HG02798 (cell line): Measurements from ENCODE around the gene RGS17.
"Not testable (repeated sequence)": the region's sequence is repeated elsewhere in the genome, so short reads cannot be mapped to it uniquely, and the experiment has no call there.

Source experiments
- ATAC-seq: cut with Tn5 transposase; IDR thresholded peaks from one replicate; pipeline ENCODE4 v1.9.1; 2021; ENCODE audit warnings: mild to moderate bottlenecking; ENCODE audit not compliant: unreplicated experiment, poor library complexity

RGS17 gene

DNA sequence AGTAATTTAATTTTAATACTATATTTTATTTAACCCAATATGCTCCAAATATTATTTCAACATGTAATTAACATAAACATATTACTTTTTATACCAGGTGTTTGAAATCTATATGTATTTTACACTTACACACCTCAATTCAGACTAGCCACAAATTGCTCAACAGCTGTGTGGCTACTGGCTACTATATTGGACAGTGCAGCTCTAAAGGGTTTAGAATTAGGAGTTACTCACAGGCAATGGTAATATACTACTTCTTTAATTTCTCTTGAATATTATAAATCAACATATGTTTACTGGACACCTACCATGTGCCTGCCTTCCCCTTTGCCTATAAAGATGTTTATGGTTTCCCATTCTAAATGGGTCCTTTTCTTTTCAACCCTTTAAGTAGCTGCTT, 130.8 kb downstream of the RGS17 start:
- ATAC-seq, result no peak

DNA sequence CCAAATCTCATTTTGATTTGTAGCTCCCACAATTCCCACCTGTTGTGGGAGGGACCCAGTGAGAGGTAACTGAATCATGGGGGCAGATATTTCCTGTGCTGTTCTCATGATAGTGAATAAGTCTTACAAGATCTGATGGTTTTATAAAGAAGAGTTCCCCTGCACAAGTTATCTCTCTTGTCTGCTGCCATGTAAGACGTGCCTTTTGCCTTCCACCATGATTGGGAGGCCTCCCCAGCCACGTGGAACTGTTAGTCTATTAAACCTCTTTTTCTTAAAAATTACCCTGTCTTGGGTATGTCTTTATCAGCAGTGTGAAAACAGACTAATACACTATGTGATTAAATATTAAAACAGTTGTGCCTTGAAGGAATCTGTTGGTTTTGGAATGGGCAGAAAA, 131.5 kb downstream of the RGS17 start:
- not testable (repeated sequence) for ATAC-seq

DNA sequence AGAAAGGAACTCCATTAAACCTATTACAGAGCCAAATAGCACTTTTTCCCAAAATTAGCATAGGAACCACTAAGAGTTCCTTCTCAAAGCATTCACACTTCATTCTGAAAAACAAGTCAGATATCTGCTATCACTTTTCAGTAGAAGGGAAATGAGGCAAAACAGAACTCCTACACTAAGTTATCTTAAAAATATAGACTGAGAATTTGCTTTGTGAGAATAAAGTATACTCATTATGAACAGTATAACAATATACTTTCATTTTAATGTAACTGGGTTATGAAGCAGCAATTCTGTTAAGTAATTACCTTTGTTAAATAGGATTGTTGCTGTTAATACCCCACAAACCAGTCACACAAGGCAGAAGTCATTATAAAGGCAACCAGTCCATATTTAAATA, 137.2 kb downstream of the RGS17 start:
- no peak for ATAC-seq

DNA sequence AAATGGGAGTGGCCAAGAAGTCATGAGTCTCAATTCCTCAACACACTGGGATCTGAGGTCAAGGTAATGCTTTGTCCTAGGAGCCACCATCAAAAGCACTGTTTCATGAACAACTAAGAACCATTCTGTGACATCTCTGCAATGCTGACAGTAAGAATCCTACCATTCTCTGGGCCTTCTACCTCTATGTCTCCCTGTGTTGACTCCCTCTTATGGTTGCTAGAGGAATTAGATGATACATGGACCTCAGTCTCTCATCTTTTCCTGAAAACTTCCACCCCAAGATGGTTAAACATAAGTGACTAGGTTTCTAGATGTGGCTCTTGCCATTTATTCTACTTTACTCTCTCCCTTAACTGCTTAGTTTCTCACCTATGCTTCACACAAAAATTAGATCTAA, 137.7 kb downstream of the RGS17 start:
- ATAC-seq, result no peak

DNA sequence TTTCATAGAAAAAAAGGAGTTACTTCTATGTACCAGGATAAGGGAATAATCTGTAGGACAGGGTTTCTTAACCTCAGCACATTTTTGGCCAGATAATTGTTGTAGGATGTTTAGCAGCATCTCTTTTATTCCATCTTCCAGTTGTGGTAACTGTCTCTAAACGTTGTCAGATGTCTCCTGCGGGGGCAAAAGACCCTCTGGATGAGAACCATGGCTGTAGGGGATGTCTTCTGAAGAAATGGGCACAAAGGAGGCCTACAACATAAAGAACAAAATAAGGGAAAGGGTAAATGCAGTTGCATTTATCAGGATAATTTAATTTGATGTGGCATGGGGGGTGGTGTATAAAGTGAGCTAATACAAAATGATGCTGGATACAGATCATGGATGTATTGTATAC, 144.1 kb downstream of the RGS17 start:
- ATAC-seq, result no peak

DNA sequence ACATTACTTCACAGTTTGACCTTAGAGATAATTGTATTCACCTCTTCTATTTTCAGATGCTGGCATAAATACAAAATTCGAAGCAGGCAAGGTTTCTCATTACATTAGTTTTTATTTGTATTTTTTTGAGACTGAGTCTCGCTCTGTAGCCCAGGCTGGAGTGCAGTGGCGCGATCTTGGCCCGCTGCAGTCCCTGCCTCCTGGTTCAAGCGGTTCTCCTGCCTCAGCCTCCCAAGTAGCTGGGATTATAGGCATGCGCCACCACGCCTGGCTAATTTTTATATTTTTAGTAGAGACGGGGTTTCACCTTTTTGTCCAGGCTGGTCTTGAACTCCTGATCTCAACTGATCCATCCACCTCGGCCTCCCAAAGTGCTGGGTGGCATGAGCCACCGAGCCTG, 145.8 kb downstream of the RGS17 start:
- ATAC-seq, result not testable (repeated sequence)

DNA sequence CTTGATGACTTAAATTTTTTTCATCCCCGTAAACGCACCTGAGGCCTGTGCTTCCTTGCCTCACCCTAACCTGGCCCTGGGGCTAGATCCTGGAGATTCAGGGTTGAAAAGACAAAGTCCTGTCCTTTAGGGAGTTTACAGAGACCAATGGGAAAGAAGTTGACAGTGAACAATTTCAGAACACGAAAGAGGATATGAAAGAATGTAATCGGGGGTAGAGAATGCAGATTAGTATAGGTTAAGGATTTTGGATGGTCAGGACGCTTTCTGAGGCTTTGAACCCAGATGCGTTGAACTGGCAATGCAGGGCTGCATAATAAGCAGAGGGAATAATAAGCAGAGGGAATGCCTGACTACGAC, 146.6 kb downstream of the RGS17 start:
- ATAC-seq, result peak; percentile 22

DNA sequence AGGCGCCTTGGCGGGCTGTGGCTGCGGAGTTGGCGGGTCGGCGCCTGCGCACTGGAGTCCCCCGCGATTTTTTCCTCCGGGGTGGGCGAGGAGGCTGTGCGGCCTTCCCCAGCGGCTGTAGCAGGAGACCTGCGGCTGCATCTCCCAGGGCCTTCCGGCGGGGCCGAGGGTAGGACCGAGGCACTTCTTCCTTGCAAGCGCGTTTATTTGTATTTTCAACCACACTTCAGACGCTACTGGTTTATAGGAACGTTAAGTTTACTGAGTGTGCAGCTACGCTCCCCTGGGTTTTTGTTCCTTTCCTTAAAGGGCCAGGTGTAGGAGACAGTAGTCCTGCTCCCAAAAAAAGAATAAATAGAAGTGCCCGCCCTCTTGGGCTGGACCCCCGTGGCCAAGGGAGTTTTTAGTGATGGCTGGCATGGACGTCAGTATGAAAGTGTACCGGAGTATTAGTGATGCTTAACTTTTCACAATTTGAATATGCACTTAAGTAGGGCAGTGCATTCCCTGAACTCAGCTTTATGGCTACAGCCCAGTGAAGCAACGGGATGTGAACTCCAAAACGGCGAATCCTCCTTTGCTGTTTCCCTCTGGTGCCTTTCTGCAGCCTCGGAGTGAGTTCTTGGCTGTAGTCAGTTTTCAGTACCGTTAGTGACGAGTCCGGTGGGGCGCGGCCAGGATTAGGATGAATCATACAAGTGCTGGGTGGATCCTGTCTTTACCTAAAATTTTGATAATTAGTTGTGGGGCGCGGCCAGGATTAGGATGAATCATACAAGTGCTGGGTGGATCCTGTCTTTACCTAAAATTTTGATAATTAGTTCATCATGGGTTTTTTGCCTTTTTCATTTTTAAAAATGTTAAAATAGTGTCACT, 147.2 kb downstream of the RGS17 start:
- peak; percentile 18 for ATAC-seq

DNA sequence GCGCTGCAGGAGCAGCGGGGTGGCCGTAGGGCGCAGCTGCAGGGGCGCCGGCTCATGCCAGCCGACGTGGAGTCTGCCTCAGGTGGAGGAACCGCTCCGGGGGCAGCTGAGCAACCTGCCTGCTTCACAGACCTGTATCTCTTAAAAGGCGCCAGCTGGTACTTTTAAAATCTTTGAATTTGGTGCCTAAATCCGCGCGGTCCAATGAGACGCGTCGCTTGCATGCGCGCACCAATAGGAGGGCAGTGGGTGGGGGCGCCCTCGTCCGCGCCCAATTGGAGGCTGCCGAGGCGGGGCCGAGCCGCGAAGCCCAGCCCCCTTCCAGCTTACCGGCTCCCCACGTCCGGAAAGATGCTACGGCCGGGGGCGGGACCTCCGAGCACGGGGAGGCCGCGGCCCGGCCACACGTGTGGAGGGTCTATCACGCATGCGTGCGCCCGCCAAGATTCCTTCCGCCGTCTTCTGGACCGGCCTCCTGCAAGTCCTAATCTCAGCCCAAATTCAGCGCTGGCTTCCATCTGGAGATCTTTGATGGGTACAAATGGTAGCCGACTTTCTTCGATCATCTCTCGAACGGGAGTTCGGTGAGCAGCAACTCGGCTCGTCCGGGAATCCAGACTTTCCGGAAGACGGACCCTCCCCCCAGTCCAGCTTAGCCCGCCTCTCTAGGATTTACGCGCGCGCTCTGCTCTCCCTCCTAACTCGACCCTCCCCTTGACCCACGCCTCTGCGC, 148.0 kb downstream of the RGS17 start, which contains the start of gene FBXO5:
TSS of gene FBXO5 (minus strand) at position 138 of the 733 bp plus-strand sequence. CDS start at position 56, 82 bp downstream.
- peak; percentile 87 for ATAC-seq

DNA sequence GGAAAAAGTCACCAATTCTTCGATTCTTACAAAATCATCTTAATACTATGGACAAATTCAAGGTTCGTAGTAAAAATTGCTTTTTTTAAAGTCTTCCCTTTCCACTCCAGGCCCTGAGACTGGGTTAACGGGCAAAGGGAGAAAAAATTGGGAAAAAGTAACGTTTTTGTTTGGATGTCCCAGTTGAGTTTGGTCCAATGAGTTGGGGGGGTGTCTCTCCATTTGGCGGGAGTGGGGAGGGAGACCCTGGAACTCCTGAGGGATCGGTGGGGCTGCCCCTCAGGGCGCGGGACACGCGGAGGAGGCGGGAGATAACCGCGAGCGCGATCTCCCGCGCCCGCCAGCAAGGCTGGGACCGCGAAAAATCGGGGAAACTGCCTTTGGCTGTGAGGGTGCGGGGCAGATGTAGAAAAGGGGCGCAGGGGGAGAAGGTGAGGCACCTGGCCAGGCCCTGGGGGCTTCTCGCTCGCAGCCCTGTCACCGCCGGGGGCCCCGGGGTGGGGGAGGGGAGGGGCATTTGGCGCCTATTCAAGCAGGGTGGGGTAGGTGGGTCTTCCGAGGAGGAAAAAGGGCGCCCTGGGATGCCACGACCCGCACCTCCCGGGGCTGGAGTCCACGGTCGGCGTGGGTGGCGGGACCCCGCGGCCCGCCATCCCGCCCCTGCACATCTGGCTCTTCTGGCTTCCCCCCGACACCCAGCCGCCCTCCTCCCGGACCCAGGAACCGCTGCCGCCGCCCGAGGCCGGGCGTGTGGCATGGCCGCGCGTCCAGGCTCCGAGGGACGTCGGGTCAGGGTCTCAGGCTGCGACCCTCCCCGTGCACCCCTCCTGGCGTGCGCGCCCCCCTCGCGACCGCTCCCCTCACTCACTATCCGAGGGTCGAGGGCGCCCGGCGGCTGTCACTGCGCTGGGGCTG, 148.8 kb downstream of the RGS17 start:
- ATAC-seq, result no peak

DNA sequence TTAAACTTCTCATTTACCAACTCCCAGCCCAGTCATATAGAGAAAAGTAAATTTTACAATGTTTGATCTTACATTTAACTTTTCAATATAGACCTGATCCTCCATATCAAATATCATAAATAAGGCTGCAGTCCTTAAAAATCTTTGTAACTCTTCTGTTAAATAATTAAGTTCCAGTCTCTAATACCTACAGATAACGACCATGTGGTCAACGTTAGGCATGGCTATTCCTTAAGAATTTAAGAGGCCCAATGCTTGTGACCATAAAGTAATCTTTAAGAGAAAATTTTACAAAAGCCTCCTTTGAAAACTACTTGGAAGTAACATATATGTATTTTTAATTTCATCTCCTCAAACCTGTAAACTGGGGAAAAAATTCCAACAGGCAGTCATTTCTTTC, 149.9 kb downstream of the RGS17 start:
- ATAC-seq, result no peak

DNA sequence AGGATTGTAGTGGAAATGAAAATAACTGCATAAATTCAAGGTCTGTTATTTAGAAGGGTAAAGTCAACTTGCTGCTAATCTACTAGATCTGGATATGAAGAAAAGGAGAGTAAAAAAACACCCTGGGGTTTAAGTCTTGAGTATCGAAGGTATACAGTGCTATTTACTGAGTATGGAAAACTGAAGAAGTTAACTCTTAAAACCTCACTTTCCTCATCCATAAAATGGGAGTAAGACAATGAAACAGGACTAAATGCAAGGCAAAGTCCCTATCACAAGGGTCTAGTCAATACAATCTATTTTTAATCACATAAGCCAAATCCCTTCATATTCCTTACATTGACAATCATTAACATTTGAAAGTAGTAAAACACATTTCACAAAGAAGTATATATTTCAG, 150.4 kb downstream of the RGS17 start:
- ATAC-seq, result no peak

DNA sequence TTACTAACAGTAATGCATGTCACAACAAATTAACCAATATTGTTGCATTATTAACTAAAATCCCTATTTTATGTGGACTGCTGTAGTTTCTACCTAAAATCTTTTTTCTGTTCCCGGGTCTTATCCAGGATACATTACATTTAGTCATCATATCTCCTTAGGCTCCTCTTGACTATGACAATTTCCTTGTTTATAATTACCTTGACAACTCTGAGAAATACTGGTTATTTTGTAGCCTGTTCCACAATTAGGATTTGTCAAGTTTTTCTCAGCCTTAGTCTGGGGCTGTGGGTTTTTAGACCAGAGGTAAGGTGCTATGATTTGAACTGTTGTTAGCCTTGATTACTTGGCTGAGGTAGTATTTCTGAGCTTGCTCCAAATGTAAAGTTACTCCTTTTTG, 152.0 kb downstream of the RGS17 start:
- no peak for ATAC-seq

DNA sequence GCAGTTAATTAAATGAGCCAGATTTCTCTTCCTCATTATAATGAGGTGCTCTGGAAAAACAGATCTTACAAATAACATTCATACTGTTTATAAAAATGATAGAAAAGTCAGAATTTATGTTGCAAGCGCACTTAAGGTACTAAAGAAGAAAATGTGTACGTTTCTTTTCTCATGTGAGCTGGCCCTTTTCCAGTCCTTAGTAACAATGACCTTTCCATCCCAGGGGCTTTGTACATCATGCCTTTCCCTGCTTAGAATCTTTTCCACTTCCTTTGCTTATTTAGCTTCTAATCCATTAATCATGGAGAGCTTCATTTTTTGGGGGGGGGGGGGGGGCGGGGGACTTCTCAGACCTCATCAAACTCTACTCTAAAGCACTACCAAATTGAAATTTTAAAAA, 153.0 kb downstream of the RGS17 start:
- no peak for ATAC-seq

DNA sequence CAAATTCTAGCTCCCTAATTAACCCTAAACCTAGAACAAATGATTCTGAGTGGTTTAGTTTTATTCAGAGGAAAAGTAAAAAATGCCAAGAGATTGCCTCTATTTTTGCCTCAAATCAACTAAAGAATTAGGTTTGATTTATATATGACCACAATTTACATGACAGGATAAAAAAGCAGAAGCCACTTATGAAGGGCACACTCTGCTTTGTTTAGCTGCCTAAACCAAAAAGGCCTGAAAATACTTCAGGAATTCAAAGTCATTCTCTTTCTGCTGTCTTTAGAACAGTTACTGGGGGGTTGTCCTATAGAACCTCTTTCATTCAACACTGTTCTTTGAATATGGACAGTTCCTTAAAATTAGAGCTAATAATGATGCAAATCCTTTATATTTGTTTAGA, 153.5 kb downstream of the RGS17 start:
- ATAC-seq, result no peak

DNA sequence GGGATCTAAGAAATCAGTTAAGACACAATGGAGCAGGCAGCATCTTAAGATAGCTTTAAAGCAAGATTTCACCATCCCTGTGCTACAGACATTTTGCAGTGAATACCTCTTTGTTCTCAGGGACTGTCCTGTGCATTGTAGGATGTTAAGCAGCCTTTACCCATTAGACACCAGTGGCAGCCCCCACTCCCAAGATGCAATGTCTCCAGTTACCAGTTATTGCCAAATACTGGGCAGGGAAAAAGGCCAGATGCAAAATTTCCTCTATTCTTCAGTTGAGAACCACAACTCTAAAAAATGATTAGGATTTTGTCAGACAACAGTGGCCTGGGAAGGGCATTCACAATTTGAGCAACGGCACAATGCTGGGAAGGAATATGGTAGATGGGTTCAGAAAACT, 154.3 kb downstream of the RGS17 start:
- ATAC-seq, result no peak

DNA sequence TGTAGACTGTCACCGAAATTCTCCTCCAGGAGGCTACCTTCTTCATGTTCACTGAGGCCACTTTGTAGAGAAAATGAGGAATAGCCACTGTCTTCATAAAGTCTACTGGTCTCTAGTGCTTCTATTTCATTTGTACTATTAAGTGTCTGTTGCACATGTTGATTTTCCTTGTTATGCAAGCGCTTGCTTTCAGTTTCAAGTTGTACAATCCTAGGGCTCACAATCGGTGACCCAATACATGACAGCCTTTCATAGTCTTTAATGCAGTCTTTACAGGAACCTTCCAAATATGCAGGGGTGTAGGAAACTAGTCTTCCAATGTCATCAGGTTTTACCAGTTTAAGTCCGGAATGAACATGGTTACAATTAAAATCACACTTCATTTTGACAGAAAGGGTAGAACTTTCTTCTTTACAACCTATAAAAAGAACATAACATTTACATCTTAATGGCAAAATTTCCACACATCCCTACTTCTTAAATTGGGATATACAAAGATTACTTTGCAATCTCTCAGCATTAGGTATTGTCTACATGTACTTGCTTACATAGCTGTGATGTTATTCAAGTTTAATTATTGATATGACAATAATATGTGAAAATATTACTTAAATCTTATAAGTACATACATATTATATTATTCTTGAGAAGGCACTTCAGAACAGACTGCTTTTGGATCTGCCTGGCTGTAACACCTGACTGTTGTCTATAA, 155.7 kb downstream of the RGS17 start:
- no peak for ATAC-seq

DNA sequence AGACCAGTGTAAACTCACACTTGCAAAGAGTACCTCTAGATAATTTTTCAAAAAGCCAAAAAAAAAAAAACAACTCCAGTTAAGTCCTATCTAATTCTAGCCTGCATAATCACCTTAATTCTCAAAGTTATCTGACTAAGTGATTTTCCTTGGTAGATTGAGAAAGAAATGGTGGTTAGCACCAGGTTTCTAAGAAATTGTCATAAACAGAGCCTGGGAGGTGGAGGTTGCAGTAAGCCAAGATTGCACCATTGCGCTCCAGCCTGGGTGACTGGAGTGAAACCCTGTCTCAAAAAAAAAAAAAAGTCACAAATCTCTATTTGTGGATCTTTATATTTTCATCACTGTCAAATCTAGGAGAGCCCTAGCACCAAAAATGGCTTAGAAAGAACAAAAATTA, 157.2 kb downstream of the RGS17 start:
- no peak for ATAC-seq

DNA sequence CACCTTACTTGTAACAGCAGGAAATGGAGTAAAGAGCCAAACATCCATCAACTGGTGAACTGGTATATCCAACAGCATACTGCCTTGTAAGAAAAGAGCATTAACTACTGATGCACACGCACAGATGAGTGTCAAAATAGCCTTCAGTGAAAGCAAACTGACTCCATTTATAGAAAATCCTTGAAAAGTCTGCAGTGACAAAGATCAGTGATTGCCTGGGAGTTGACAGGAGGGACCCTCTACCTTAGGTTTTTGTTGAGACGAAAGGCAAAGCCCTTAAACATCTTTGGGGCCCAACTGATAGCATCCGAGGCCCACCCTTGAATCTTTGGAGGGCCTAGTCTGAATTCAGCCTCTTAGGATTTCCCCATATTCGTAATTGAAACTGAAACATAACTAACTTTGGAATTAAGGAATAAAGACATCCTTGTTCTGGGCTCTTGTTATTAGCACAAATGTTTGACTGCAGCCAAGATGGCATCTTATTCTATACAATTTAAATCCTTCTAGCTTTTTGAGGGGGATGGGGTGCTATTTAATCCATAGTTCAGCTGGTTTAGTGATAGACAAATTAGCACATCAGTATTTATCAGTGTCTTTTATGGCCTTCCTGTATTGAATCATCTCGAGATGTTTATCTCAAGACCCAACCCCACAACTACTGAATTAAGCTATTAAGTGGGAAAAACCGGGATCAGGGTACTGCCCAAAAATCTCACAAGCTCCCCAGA, 161.2 kb downstream of the RGS17 start:
- ATAC-seq, result no peak
